DND-41 (cell line): ENCODE results near the gene DDC.

Experiments
- EZH2 ChIP-seq: IDR thresholded peaks from 3 replicates; pipeline ENCODE4 v1.6.1; 2012; ENCODE audit warnings: borderline replicate concordance, low read depth, mild to moderate bottlenecking, moderate library complexity, low read length, inconsistent platforms; ENCODE audit not compliant: severe bottlenecking
- TF ChIP-seq, protein P1 (sequence below): IDR thresholded peaks from 2 replicates; pipeline ENCODE4 v1.5.1; 2012; ENCODE audit warnings: borderline replicate concordance, low read length, moderate library complexity, mild to moderate bottlenecking; ENCODE audit not compliant: poor library complexity, severe bottlenecking; ENCODE audit errors: extremely low read depth

DNA sequence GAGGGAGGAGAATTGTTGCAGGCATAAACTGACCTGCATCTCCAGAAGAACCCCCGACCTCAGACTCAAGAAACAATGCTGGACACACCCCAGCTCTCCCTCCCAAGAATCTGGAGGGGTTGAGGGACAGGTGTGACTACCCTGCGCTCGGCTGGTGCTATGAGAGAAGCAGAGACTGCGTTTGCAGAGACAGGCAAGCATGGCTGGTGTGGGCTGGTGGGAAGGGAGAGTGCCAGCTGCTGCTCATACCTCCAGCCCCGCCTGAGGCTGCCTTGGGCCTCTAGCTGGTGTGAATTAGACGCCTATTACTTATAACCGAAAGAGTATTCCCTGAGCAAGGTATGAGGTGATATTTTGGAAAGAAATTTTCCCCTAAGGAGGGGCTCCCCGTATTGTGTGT lies 48.3 kb upstream of the DDC start:
- TF ChIP-seq, protein P1, sequence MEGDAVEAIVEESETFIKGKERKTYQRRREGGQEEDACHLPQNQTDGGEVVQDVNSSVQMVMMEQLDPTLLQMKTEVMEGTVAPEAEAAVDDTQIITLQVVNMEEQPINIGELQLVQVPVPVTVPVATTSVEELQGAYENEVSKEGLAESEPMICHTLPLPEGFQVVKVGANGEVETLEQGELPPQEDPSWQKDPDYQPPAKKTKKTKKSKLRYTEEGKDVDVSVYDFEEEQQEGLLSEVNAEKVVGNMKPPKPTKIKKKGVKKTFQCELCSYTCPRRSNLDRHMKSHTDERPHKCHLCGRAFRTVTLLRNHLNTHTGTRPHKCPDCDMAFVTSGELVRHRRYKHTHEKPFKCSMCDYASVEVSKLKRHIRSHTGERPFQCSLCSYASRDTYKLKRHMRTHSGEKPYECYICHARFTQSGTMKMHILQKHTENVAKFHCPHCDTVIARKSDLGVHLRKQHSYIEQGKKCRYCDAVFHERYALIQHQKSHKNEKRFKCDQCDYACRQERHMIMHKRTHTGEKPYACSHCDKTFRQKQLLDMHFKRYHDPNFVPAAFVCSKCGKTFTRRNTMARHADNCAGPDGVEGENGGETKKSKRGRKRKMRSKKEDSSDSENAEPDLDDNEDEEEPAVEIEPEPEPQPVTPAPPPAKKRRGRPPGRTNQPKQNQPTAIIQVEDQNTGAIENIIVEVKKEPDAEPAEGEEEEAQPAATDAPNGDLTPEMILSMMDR: no peak
- no peak for TF ChIP-seq EZH2
